HEK293T (cell line): ENCODE data around the gene GFPT1.

ENCODE experiments used
- CTCF ChIA-PET: fragments of 350-600 bp; formaldehyde crosslinking; extraction: SDS; loops from one replicate; lab custom pipeline; 2021; ENCODE audit warnings: antibody characterized with exemption, inconsistent platforms; lab: Yijun Ruan, JAX
- POLR2A ChIA-PET: fragments of 350-600 bp; formaldehyde crosslinking; extraction: SDS; loops from one replicate; lab custom pipeline; 2020; ENCODE audit warnings: antibody characterized with exemption, inconsistent platforms; lab: Yijun Ruan, JAX
- DNase-seq: peaks from one replicate; pipeline ENCODE4 v3.0.0; 2012; ENCODE audit warnings: mixed read lengths; ENCODE audit errors: extremely low spot score
- ARNT ChIP-seq: fragments of 450-650 bp; IDR thresholded peaks from 2 replicates; pipeline ENCODE4 v1.6.1; 2017; ENCODE audit warnings: mild to moderate bottlenecking
- BHLHE40 ChIP-seq: fragments of 450-650 bp; IDR thresholded peaks from 2 replicates; pipeline ENCODE4 v1.6.1; 2016; ENCODE audit warnings: mild to moderate bottlenecking, moderate library complexity, borderline replicate concordance
- CTBP1 ChIP-seq: fragments of 450-650 bp; IDR thresholded peaks from 2 replicates; pipeline ENCODE4 v1.6.1; 2016; ENCODE audit warnings: borderline replicate concordance
- ELF4 ChIP-seq: fragments of 450-650 bp; IDR thresholded peaks from 2 replicates; pipeline ENCODE4 v1.6.1; 2017; ENCODE audit warnings: antibody characterized with exemption
- FOXA1 ChIP-seq: fragments of 450-650 bp; IDR thresholded peaks from 2 replicates; pipeline ENCODE4 v1.6.1; 2016; ENCODE audit warnings: mild to moderate bottlenecking
- FOXK2 ChIP-seq: fragments of 450-650 bp; IDR thresholded peaks from 2 replicates; pipeline ENCODE4 v1.6.1; 2016; ENCODE audit warnings: mild to moderate bottlenecking
- FOXM1 ChIP-seq: fragments of 450-650 bp; IDR thresholded peaks from 2 replicates; pipeline ENCODE4 v1.6.1; 2017; ENCODE audit warnings: mild to moderate bottlenecking, borderline replicate concordance
- HDGF ChIP-seq: fragments of 450-650 bp; IDR thresholded peaks from 2 replicates; pipeline ENCODE4 v1.6.1; 2017; ENCODE audit warnings: antibody characterized with exemption, borderline replicate concordance
- L3MBTL2 ChIP-seq: fragments of 450-650 bp; conservative IDR thresholded peaks from 2 replicates; pipeline ENCODE4 v1.6.1; 2016; ENCODE audit warnings: mild to moderate bottlenecking
- LEF1 ChIP-seq: fragments of 450-650 bp; IDR thresholded peaks from 2 replicates; pipeline ENCODE4 v1.6.1; 2017; ENCODE audit warnings: mild to moderate bottlenecking, borderline replicate concordance
- NFRKB ChIP-seq: fragments of 450-650 bp; IDR thresholded peaks from 2 replicates; pipeline ENCODE4 v1.6.1; 2016; ENCODE audit warnings: mild to moderate bottlenecking, moderate library complexity
- SP1 ChIP-seq: fragments of 450-650 bp; IDR thresholded peaks from 2 replicates; pipeline ENCODE4 v1.6.1; 2017
- SUZ12 ChIP-seq: fragments of 450-650 bp; IDR thresholded peaks from 2 replicates; pipeline ENCODE4 v1.6.1; 2016; ENCODE audit warnings: mild to moderate bottlenecking
- TARDBP ChIP-seq: fragments of 450-650 bp; IDR thresholded peaks from 2 replicates; pipeline ENCODE4 v1.6.1; 2016
- ZNF384 ChIP-seq: fragments of 450-650 bp; IDR thresholded peaks from 2 replicates; pipeline ENCODE4 v1.6.1; 2016
- TF ChIP-seq, protein P1 (sequence below): fragments of 450-650 bp; IDR thresholded peaks from 2 replicates; pipeline ENCODE4 v1.6.1; 2016

The GFPT1 gene

DNA sequence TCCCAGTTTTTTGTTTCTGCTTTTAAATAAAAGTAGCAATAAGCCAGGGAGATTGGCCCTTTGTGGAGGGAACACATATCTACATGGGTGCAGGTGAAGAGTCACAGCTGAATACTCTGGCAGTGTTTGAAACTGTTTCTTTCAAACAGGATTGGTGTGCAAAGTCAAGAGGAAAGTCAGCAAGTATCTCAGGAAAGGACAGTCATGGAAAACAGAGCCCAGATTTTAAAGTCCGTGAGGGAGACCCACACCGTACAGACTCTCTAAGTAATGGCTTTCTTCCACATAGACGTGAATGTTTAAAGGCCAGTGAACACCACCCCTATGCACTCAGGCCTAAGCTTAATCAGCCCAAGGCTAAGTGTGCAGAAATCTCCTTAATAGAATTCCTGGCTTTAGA, 95.3 kb downstream of the GFPT1 start:
- POLR2A ChIA-PET, result no interaction called here

DNA sequence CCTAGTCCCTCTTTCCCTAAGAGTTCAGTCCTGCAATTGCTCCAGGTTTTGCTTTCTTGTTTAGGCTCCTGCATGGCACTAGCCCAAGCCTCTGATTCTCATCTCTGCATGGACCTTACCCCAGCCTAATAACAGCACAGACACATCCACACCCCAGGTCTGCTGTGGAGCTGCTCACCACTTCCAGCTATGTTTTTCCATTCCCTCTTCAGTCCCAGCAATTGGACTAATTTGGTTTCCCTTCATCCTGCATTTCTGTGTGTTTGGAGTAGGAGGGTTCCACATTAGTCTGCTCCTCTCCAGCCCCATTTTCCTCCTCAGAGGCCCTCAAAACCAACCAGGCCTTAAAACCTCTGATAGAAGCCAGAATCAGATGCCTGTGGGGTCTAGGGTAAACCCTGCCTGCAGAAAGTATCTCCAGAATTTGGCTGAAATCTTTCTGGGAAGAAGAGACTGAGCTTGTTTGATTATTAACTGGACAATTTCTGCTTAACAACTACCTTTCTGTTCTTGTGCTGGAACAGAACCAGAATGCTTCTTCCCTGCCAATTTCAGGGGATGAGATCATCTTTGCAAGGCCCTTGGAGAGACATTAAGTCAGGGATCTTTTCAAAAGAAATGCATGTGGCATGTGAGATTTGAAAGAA, 95.9 kb downstream of the GFPT1 start:
- ChIA-PET CTCF (no interaction called here), POLR2A (no interaction called here)
- no peak for TF ChIP-seq LEF1
- TF ChIP-seq ELF4, result no peak
- no peak for TF ChIP-seq BHLHE40
- no peak for TF ChIP-seq FOXK2
- TF ChIP-seq NFRKB, result no peak
- TF ChIP-seq SP1, result no peak
- no peak for TF ChIP-seq FOXM1
- TF ChIP-seq ZNF384, result no peak
- DNase-seq, result no peak

More for the DNA sequence above, 95.3 kb downstream of the GFPT1 start:
- no peak for DNase-seq
- CTCF ChIA-PET, result no interaction called here
- TF ChIP-seq FOXK2 (no peak), L3MBTL2 (no peak), TARDBP (no peak), FOXM1 (no peak), LEF1 (no peak), NFRKB (no peak), ELF4 (no peak), CTBP1 (no peak)

DNA sequence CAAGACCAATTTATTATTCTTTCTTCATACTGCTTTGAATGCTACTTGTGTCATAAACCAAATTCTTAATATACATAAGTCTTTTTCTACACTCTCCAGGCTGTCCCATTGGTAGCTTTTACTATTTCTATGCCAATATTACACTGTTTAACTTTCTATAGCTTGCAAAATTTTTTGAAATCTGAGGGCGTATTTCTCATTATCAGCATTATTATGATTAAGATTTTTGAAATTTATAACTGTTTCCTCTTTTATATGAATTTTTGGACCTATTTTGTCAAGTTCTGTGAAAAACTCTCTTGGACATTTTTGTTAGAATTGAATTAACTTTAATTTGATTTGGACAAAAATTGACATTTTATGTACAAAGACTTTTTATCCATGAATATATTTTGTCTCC, 98.6 kb downstream of the GFPT1 start:
- TF ChIP-seq, protein P1, sequence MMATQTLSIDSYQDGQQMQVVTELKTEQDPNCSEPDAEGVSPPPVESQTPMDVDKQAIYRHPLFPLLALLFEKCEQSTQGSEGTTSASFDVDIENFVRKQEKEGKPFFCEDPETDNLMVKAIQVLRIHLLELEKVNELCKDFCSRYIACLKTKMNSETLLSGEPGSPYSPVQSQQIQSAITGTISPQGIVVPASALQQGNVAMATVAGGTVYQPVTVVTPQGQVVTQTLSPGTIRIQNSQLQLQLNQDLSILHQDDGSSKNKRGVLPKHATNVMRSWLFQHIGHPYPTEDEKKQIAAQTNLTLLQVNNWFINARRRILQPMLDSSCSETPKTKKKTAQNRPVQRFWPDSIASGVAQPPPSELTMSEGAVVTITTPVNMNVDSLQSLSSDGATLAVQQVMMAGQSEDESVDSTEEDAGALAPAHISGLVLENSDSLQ, result no peak
- TF ChIP-seq FOXA1 (no peak), LEF1 (no peak), ELF4 (no peak), L3MBTL2 (no peak), ZNF384 (no peak), FOXK2 (no peak), ARNT (no peak)
- ChIA-PET CTCF (no interaction called here), POLR2A (no interaction called here)
- DNase-seq, result no peak

DNA sequence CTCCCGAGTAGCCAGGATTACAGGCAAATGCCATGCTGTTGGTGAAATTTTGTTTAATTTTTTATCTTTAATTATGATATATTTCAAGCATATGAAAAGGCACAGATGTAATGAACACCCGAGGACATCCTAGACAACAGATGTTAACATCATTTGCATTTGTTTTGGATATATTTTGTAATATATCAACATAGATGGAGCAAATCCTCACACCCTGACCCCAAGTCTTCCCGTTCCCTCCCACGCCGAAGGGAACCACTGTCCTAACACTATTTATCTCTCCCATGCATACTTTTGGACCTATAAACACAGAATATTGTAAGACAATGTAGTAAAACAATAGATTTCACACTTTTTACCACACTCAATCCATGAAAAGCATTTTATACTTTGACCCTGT, 99.5 kb downstream of the GFPT1 start:
- DNase-seq, result no peak
- no peak for TF ChIP-seq NFRKB
- no peak for TF ChIP-seq TARDBP
- TF ChIP-seq LEF1, result no peak
- TF ChIP-seq ARNT, result no peak
- no peak for TF ChIP-seq BHLHE40
- no peak for TF ChIP-seq ELF4
- no peak for TF ChIP-seq L3MBTL2
- TF ChIP-seq, protein P1, result no peak
- TF ChIP-seq SUZ12, result no peak
- TF ChIP-seq HDGF, result no peak
- no peak for TF ChIP-seq ZNF384
- TF ChIP-seq FOXM1, result no peak
- no peak for TF ChIP-seq SP1
- TF ChIP-seq FOXA1, result no peak
- no peak for TF ChIP-seq FOXK2
- ChIA-PET CTCF (no interaction called here), POLR2A (no interaction called here)

DNA sequence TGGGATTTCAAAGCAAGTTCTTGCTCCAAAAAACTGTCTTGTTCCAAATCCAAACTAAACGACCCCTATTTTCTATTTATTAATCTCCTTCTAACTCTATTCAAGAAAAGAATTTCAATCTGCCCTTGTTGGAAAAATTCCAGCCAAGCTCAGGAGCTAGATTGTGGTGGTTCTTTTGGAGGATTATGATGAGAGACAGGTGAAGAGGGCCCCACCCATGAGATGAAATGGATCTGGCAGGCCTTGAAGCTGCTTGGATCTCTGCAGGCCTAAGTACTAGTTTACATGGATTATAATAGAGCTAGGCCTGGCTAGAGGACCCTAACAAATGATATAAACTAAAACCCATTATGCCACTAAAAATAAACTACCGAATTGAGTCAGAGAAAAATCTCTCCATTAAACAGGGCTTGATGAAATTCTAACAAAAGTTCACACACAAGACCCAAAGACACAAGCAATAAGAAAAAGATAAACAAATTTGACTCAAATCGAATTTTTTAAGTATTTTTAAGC, 101.6 kb downstream of the GFPT1 start:
- ChIA-PET CTCF (no interaction called here), POLR2A (no interaction called here)
- no peak for DNase-seq
- no peak for TF ChIP-seq HDGF
- TF ChIP-seq CTBP1, result no peak

DNA sequence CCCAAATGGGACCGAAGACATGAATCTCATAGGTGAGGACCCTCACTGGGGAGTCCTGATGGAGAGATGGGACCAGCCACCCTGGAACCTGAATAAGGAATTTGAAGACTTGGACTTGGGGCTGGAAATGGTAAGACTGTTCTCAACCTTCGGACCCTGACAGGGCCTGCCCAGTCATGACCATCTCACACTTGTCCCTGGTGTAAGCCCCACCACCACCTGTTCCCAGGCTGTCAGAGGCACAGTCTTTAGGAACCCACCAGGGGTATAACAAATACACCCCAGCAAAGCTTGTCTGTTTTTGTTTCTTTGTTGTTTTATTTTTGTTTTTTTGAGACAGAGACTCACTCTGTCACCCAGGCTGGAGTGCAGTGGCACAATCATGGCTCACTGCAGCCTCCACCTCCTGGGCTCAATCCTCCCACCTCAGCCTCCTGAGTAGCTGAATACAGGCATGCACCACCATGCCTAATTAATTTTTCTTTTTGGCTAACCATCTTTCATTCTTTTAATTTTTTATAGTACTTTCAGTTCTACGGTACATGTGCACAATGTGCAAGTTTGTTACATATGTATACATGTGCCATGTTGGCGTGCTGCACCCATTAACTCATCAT, 106.1 kb downstream of the GFPT1 start:
- no peak for DNase-seq
- POLR2A ChIA-PET, result no interaction called here
- CTCF ChIA-PET, result no interaction called here
- TF ChIP-seq SP1 (no peak), ARNT (no peak), CTBP1 (no peak), FOXA1 (no peak), ZNF384 (no peak), BHLHE40 (no peak), TARDBP (no peak), NFRKB (no peak), SUZ12 (no peak), FOXK2 (no peak), ELF4 (no peak)
- TF ChIP-seq, protein P1, result no peak
